Gastrocnemius medialis (tissue), 4 donors: ENCODE measurements around the gene MYL11.

Experiments used
- POLR2A ChIP-seq, 2 donors: fragments of 450-650 bp; IDR thresholded peaks; one replicate each; pipeline ENCODE4 v1.6.1; 2017; ENCODE audit warnings: antibody characterized with exemption in 2 of 2, mild to moderate bottlenecking in 2 of 2, moderate library complexity in 2 of 2
- TF ChIP-seq, protein P1 (sequence below), 5 experiments: fragments of 450-650 bp in 3 of 5; fragments of 200-600 bp in 2 of 5; sonication (generic) in 2 of 5; IDR thresholded peaks in 4 of 5; conservative IDR thresholded peaks in 1 of 5; 1 replicate in 4 of 5; 2 replicates in 1 of 5; pipeline ENCODE4 v1.5.1; 2016 to 2019; ENCODE audit warnings: antibody characterized with exemption in 5 of 5, mild to moderate bottlenecking in 3 of 5, moderate library complexity in 3 of 5

DNA sequence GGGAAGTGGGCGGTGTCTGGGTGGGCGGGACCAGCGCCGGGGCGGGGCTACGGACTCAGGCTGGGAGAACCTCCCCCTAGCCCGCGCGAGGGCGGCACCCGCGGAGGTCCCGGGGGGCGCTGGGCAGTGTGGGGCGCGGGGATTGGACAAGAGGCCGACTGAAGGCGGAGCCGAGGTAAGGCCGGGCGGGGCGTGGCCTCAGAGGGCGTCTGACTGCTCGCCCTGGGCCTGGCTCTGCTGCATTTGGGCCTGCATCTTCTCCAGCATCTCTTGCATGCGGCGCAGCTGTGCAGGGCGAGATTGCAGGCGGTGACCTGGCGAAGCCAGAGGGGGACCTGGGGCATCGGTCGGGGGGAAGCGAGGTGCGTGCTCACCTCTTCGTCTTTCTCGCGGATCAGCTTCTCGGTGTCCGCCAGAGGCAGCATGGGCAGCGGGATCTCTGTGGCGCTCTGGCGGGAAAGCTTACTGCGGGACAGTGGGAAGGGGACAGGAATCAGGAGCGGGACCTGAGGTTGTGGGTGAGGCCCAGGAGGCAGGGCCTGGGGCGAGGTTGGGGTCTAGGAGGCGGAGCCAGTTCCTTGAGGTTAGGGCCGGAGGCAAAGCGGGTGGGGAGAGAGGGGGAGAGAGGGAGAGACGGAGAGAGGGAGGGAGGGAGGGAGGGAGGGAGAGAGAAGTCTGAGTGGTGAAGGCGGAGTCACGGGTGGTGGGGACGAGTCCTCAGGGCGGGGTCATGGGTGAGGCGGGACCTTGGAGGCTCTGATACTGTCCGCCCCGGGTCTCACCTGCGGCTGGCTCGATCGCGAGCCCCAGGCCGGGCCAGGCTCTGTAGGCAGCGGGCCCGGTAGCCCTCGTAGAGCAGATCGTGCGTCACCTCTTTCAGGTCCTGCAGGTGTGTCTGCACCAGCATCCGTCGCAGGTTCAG, 3.9 kb downstream of the MYL11 start:
- TF ChIP-seq, protein P1, sequence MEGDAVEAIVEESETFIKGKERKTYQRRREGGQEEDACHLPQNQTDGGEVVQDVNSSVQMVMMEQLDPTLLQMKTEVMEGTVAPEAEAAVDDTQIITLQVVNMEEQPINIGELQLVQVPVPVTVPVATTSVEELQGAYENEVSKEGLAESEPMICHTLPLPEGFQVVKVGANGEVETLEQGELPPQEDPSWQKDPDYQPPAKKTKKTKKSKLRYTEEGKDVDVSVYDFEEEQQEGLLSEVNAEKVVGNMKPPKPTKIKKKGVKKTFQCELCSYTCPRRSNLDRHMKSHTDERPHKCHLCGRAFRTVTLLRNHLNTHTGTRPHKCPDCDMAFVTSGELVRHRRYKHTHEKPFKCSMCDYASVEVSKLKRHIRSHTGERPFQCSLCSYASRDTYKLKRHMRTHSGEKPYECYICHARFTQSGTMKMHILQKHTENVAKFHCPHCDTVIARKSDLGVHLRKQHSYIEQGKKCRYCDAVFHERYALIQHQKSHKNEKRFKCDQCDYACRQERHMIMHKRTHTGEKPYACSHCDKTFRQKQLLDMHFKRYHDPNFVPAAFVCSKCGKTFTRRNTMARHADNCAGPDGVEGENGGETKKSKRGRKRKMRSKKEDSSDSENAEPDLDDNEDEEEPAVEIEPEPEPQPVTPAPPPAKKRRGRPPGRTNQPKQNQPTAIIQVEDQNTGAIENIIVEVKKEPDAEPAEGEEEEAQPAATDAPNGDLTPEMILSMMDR (IDR thresholded peaks at IDR 0.05 in 4 of 5, conservative IDR thresholded peaks at IDR 0.05 in 1 of 5) = peak in 1 of 5 experiments; percentile 11
- TF ChIP-seq POLR2A (IDR thresholded peaks at IDR 0.05) = peak in 1 of 2 donors; percentile 3
